HG03520 (cell line): Measurements from ENCODE around the gene HSP90AB1.
A peak's percentile ranks its signal among the peaks of the same experiment; 100 is the strongest.
"Not testable (repeated sequence)": the region's sequence is repeated elsewhere in the genome, so short reads cannot be mapped to it uniquely, and the experiment has no call there.

ENCODE experiments used
- ATAC-seq: cut with Tn5 transposase; IDR thresholded peaks from one replicate; pipeline ENCODE4 v1.9.1; 2021; ENCODE audit warnings: mild to moderate bottlenecking, moderate library complexity; ENCODE audit not compliant: unreplicated experiment

HSP90AB1 gene

DNA sequence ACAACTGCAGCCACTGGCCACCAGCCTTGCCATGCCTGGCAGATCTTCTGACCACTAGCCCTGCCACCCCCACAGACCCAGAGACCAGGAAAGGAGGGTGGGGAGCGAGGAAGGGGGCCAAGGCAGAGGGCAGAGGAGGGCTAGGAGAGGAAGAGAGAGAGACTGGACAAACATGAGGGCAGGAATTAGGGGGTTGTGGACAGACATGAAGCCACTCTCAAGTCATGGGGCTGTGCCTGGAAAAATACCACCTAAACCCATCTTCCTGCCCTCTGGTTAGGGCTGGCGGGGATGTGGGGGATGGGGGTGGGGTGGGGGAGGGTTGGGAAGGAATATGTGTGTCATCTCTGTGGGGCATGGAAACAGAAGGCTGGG is 25.0 kb upstream of the HSP90AB1 start:
- ATAC-seq: no peak

DNA sequence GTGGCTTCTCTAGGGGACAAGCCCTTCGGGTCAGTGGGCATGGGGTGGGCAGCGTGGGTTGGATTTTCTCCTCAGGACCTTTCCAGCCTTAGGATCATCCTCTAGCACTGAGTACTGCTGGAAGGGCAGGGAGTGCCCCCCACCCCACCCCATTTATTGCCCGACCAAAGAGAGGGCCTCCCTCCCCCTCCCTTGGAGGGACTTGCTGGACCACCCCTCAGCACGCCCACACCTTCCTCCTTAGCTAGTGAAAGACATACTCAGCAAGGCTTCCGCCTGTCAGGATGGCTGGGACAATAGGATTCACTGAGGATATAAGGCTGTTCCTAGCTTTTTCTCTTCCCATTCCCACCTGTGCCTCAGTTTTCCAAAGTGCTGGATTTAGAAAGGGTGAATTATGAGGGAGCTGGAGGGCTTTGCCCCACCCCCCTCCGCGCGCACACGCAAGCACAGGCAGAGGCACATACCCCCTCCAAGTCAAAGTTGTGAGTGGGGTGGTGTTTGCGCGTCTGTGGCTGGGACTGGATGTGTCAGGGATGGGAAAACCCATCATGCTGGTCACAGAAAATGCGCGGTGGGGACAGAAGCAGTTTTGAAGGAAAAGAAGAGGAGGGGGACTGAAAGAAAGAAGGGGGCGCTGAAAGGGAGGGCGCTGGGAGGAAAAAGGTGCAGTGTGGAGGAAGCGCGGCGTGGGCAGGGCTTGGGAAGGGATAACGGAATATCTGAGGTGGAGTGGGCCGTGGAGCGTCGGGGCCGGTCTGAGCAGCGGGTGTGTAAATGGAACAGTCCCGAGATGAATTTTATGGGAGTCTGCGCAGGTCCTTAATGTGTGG is 24.2 kb upstream of the HSP90AB1 start:
- no peak for ATAC-seq

DNA sequence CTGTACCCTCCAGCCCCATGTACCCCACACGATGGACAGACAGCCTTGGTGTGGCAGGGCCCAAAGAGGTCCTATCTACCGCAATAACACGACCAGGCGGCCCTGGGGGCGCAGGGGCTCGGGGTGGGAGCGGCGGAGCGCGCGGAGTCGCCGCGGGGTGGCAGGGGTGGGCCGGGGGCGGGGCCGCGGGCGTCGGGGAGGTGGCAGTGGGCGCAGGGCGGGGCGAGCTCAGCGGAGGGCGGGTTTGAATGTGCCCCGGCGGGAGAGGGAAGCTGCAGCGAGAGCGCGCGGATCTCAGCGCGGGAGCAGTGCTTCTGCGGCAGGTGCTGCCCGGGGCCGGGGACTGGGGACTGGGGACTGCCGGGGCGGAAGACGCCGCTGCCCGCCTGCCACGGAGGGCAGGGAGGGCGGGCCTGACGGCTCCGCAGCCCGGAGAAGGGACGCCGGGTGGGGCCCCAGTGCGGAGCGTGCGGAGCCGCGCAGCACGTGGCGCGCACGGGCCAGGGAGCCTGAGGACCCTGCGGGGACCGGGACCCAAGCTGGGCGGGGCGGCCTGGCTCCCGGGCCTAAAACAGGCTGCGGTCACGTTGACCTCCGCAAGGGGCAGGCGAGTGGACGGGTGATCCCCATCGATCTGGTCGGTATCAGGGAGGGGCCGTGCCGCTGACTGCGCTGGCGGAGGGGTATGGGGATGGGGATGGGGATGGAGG is 23.4 kb upstream of the HSP90AB1 start, which contains the start of gene SLC29A1:
Gene SLC29A1, plus strand, starts transcription at position 277 of the 710 bp plus-strand sequence. CDS start 3,719 bp downstream, outside the sequence.
- ATAC-seq: peak; percentile 31

DNA sequence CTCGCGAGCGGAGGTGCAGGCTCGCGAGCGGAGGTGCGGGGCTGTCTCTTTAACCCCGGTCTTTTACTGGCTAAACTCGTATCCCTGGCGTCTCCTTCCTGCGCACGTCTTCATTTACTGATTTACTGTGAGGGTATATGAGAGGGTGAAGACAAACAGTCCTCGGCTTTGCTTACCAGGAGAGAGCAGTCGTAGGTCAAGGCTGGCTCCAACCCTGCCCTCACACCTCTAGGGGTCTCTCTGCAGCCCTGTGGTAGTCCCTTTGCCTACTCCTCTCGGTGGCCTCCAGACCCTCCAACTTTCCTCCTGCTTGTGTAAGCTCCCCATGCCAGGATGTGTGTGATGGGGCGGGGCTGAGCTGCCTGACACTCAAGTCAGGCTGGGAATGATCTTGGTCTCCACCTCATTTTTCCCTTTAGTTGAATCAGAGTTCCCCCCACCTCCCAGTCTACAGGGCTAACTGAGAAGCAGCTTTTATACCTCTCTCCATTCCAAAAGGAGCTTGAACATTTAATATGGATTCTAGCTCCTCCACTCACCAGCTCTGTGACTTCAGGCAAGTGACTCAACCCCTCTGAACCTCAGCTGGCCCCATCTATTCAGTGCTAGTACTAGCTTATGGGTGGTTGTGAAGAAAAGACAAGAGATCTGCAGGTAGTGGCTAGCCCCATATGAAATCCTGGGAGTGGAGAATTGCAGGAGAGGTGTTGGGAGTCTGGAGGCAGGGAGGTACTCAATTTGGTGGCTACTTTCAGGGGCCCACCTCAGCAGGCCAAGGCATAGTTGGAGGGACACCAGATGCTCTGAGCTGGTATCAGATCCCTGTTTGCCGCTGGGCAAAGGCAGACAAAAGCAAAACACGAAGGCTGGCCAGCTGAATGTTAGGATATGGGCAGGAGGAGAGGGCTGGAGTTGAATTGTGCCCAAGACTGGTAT is 22.6 kb upstream of the HSP90AB1 start:
- ATAC-seq: no peak

DNA sequence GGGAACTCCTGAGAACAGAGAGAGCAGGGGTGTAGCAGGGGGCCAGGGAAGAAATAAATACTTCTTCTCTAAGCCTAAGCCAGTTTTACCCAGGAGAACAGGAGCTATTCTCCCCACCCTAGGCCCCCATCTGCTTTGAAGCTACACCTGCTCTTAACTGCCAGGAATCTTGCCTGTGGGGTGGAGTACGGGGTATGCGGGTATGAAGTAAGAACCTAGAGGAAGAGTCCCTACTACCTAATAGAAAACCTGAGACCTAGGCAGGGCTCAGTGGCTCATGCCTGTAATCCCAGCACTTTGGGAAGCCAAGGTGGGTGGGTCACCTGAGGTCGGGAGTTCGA is 22.0 kb upstream of the HSP90AB1 start:
- no peak for ATAC-seq

DNA sequence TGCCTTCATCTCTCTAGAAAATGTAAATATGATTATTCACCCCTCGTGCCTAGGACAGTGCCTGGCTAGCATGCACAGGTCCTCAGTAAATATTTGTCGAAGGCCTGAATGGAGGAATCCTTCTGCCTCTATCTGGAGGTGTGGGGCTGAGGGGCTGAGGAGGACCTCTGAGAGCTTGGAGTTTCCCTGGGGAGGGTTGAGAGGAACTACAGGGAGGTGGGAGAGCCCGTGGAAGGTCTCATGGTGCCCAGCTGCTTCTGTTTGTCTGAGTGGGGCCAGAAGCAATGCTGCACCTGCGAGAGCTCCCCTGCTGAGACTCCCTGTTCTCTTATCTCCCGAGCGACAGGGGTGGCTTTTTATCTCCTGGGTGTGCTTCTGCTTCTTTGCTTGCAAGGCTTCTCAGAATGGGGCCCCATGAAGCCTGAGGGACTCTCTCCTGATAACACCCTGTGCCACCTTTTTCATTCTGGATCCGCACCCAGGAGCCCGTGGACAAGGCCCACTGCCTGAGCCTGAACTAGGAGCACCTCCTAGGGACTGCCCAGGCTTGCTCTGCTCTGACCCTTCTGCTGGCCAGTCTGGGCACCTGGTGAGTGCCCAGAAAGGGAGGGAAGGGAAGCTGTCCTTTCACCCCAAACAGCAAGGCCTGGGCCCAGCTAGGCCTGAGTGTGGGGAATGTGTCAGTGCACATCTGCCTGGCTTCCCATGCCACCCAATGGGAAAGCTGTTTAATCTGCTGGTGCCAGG is 21.1 kb upstream of the HSP90AB1 start:
- no peak for ATAC-seq

DNA sequence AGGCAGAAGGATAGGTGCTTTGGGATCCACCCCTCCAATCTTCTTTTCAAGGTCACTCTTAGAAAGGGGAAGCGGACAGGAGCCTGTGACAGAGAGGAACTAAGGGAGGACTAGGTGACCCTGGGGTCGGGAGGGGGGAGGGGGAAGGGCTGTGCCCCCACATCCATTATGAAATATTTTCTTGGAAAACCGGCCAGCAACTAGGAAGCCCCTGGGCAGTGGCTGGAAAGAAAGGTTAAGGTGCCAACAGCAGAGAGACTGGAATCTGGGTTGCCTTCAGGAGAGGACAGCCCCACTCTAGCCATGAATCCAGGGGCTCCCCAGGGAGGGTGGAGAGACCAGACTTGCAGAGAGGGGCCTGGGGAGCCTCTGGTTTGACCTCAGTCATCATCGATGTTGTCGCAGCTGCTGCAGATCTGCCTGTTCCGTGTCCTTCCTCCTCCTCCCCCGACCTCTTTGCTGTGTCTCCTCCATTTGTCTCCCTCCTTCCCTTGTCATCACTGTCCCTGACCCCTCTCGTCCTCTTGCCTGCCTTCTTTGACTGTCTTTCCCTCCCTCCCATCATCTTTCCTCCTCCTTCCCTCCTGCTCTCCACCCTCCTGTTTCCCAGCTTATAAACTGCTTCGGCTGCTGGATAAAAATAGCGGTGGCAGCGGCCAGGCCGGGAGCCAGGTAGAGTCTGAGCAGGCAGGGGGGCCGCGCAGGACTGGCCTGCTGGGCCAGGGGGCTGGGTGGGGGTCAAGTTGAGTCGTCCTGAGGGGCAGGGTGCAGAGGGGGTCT is 20.3 kb upstream of the HSP90AB1 start:
- no peak for ATAC-seq

DNA sequence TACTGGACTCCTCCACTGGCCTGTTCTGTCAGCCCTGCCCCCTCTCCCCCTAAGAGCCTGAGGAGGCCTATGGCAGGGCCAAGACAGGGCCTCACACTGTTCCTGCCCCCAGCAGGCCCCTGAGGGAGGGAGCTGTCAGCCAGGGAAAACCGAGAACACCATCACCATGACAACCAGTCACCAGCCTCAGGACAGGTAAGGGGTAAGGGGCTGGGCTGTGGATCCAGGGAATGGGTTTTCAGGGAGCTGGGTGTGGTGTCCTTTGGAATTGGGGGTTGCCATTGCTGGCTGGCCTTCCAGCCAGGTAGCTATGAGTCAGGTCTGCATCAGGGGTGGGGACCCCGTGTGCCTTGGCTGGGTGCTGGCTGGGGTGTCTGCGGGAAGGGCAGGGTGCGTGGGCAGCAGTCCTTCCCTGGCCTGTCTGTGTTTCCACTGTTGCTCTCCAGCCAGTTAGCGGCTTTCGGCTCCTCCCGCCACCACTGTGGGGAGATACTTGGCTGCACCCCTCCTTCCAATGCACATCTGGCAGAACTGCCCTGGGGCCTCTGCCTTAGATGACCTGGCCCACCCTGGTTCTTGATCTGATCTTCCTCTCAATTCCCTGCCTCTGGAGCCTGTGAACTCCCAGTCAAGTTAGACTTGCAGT is 19.6 kb upstream of the HSP90AB1 start:
- ATAC-seq: no peak

DNA sequence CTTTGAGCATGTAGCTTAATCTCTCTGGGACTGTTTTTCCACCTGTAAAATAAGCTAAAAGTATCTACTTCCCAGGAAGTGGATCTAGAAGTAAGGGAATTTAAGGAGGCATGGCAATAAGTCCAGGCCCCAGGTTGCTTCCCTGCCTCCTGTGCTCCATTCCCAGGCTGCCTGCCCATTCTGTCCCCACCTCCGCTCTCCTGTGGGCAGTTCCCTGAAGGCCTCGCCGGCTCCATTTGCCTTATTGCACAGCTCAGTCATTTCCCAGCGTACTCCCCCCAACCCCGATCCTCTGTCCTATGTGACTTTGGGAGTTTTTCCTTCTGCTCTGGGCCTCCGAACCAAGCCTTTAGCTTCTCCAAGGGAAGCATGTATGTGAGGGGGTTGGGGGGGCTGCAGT is 18.9 kb upstream of the HSP90AB1 start:
- ATAC-seq: no peak

DNA sequence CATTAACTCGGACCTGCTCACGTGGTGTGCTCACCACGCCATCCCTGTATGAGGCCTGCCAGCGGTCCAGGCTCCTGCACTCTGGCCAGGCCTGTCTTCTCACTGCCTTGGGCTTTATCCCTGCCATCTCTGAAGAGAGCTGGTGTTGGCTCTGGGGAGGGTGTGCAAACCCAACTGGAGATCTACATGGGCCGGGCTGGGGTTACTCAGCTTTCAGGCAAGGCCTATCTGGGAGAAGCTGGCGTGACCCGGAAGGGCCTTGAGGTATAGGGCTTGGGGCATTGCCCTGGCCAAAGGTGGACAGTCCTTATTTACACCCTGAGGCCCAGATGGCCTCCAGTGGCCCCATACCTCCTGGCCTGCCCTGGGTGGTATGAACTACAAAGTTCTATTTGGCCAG is 18.5 kb upstream of the HSP90AB1 start:
- no peak for ATAC-seq

DNA sequence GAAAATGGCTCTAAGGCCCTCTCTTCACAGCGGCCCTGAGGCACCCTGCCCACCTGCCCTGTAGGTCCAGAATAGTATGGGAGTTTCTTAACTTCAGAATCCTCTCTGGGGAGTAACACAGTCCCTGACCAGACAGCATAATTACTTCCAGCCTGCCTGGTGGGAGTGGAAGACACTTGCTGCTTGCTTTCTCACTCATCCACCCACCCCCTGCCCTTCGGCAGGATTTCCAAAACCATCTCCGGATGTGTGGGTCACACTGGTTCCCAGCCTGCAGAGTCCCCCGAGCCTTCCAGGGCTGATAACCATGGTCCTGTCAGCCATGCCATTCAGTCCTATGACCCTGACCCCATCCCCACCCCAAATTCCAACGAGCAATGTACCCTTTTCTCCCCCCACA is 18.1 kb upstream of the HSP90AB1 start:
- no peak for ATAC-seq

DNA sequence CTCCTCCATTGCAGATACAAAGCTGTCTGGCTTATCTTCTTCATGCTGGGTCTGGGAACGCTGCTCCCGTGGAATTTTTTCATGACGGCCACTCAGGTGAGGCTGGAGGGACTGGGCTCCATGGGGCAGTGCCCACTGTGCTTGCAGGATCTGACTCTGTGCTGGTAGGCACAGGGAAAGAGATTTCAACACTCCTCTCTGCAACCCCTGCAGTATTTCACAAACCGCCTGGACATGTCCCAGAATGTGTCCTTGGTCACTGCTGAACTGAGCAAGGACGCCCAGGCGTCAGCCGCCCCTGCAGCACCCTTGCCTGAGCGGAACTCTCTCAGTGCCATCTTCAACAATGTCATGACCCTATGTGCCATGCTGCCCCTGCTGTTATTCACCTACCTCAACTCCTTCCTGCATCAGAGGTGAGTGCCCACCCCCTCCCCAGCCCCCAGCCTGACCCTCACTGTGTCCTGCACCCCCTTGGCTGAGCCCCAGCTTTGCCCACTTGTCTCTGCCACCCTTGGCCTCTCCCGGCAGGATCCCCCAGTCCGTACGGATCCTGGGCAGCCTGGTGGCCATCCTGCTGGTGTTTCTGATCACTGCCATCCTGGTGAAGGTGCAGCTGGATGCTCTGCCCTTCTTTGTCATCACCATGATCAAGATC is 17.4 kb upstream of the HSP90AB1 start:
- ATAC-seq: no peak

DNA sequence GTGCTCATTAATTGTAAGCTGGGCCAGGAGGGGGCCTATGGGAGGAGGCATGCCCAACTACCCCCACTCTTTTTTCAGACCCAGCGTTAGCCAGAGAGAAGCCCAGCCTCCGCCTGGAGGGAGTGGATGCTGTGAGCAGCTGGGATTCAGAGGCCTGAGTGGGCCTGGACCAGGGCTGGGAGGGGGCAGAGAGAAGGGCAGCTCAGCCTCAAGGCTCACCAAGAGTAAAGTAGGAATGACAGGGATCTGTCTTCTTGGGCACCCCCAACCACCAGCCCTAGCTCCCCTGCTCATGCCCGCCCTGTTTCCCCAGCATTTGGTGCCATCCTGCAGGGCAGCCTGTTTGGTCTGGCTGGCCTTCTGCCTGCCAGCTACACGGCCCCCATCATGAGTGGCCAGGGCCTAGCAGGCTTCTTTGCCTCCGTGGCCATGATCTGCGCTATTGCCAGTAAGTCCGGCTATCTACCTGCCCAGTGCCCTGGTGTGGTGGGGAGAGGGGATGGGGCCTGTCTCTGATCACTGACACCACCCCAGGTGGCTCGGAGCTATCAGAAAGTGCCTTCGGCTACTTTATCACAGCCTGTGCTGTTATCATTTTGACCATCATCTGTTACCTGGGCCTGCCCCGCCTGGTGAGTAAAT is 16.7 kb upstream of the HSP90AB1 start:
- no peak for ATAC-seq

DNA sequence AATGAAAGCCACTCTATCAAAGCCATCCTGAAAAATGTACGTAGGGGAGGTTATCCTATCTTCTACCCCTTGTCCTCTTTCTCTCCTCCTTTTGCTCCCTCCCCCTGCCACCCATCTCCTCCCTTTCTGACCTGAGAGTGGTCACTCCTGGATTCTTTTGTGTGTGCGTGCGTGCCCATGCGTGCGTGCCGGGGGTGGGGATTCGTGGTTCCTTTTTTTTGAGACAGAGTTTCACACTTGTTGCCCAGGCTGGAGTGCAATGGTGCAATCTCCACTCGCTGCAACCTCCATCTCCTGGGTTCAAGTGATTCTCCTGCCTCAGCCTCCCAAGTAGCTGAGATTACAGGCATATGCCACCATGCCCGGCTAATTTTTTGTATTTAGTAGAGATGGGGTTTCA is 15.5 kb upstream of the HSP90AB1 start:
- not testable (repeated sequence) for ATAC-seq

DNA sequence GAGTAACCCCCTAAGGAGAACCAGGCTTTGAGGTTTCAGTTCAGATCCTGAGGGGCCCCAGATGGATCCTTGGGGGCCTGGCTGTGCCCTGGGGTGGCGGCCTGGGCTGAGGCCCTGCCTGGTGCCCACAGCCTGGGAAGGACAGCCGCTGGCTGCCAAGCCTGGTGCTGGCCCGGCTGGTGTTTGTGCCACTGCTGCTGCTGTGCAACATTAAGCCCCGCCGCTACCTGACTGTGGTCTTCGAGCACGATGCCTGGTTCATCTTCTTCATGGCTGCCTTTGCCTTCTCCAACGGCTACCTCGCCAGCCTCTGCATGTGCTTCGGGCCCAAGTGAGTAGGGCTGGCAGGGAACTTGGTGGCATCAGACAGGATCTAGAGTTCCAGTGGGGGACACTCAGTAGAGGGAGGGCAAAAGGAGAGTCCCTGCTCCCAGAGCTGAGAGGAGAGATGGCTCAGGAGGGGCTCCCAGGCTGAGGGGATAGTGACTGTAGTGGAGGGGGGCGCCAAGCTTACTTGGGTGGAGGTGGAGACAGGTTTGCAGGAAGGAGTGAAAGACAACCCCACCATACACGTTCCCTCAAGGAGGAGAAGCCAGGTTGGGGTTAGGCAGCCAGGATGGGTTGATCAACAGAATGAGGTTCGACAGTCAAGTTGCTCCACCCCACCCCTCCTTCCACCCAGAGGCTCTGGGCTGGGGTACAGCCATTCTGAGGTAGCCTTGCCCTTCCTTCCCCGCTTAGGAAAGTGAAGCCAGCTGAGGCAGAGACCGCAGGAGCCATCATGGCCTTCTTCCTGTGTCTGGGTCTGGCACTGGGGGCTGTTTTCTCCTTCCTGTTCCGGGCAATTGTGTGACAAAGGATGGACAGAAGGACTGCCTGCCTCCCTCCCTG is 14.0 kb upstream of the HSP90AB1 start:
- no peak for ATAC-seq

DNA sequence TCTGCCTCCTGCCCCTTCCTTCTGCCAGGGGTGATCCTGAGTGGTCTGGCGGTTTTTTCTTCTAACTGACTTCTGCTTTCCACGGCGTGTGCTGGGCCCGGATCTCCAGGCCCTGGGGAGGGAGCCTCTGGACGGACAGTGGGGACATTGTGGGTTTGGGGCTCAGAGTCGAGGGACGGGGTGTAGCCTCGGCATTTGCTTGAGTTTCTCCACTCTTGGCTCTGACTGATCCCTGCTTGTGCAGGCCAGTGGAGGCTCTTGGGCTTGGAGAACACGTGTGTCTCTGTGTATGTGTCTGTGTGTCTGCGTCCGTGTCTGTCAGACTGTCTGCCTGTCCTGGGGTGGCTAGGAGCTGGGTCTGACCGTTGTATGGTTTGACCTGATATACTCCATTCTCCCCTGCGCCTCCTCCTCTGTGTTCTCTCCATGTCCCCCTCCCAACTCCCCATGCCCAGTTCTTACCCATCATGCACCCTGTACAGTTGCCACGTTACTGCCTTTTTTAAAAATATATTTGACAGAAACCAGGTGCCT is 13.3 kb upstream of the HSP90AB1 start:
- ATAC-seq: no peak
